Activated CD4-positive, alpha-beta T cell treated with anti-CD3 and anti-CD28 coated beads, Interleukin-2, amount 50 U/mL, for 4 hours (primary cell): Measurements from ENCODE around the gene CDK14.
"Not testable (repeated sequence)": the region's sequence is repeated elsewhere in the genome, so short reads cannot be mapped to it uniquely, and the experiment has no call there.

Experiments used
- DNase-seq, 2 experiments: peaks; one replicate each; pipeline ENCODE4 v3.0.0-alpha.2; 2020

The CDK14 gene

DNA sequence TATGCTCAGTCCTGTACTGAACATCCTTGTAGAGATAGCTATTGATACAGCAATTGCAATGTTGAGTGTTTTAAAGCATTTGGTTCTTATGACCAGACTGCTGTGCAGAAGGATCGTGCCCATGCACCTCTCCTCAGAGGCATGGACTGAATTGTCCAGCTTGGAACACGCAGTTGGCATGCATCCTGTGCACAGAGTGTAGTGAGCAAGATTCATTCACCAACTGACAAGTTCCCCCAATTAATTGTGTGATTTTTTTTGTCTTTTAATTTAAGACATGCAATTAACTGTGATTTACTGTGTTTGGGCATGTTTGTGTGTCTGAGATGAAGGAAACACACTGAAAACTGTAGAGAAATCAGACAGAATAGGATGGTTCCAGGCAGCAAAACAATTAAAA, 323.7 kb downstream of the CDK14 start:
- DNase-seq: no peak

DNA sequence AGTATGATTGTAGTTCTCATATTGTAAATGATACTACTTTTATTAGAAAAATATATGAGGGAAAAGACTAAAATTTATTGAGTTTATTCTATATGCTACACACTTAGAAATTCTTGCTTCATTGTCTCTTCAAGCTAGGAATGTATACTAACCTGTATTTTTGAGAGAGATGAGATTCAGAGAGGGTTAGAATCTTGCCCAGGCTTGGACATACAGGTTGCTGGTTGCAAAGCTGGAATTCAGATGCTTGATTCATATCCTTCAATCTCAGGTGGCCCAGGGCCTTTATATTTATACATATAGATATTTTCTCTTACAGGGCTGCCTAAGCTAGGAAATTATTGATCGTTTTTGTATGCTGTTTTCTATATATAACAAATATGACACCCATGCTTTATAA, 324.2 kb downstream of the CDK14 start:
- no peak for DNase-seq

DNA sequence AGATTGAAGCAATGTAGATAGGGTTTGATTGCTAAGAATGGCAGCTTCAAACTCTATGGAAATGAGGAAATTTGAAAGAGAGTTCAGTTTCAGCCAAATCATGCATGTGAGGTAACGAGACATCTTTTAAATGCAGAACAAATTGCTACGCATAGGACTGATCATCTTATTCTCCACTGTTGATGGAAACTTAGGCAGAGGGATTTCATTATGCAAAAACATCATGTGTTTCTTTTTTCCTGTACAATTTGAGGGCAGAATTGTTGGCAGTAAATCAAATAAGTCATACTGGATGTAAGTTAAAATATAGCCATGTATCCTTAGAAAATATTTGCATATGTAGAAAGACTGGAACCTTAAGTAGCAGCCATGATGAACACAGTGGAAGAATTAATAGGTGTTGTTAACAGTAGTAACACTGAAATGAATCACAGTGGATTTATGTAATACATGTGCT, 327.4 kb downstream of the CDK14 start:
- no peak for DNase-seq

DNA sequence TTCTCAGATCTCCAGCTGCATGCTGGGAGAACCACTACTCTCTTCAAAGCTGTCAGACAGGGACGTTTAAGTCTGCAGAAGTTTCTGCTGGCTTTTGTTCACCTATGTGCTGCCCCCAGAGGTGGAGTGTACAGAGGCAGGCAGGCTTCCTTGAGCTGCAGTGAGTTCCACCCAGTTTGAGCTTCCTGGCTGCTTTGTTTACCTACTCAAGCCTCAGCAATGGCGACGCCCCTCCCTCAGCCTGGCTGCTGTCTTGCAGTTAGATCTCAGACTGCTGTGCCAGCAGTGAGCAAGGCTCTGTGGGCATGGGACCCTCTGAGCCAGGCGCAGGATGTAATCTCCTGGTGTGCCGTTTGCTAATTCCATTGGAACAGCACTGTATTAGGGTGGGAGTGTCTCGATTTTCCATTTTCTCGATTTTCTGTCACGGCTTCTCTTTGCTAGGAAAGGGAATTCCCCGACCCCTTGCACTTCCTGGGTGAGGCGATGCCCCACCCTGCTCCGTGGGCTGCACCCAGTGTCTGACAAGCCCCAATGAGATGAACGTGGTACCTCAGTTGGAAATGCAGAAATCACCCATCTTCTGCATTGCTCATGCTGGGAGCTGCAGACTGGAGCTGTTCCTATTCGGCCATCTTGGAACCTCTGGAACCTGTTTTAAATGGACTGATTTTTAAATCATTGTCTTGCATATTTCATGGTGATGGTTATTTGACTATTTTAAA, 332.7 kb downstream of the CDK14 start:
- not testable (repeated sequence) for DNase-seq

DNA sequence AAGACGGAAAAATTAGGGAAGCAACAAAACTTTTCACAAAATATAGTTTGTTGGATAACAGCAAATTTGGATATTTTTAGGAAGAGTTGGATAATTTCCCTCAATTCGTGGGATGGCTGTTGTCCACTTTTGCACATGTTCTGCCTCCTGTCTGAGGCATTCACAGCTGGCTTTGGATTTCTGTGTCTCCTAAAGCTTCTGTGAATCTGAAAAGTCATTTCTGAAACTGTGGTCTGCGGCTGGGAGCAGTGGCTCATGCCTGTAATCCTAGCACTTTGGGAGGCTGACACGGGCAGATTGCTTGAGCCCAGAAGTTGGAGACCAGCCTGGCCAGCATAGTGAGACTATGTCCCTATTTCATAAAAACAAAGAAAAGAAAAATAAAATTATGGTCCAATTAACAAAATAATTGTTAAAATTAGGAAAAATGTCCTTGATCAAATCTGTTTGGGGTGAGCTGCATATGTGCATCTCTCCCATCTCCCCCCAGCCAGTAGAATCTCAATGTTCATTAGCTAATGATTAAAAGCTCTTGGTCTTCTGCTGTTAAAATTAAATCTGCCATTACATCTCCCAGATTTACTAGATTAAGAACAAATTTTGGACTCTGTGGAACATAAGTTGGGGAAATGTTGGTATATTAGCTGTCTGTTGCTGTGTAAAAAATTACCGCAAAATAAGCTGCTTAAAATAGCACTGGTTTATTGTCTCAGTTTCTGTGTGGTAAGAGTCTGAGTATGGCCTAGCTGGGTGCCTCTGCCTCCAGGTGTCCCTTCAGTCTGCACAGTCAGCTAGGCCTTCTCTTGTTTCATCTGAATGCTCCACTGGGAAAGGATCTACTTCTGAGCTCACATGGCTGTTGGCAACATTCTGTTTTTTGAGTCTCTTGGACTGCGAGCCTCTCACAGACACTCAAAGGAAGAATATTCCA, 336.1 kb downstream of the CDK14 start:
- DNase-seq: no peak

DNA sequence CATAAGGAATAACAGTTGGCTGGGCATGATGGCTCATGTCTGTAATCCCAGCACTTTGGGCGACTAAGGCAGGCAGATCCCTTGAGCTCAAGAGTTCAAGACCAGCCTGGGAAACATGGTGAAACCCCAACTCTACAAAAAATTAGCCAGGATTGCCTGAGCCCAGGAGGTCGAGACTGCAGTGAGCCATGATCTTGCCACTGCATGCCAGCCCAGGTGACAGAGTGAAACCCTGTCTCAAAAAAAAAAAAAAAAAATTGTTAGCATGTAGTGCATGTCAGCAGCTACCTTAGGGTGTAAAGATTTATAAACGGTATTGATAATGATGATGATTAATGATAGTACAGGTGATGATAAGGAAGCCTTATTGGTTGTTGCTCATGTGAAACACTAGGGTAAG, 336.9 kb downstream of the CDK14 start:
- DNase-seq: no peak

DNA sequence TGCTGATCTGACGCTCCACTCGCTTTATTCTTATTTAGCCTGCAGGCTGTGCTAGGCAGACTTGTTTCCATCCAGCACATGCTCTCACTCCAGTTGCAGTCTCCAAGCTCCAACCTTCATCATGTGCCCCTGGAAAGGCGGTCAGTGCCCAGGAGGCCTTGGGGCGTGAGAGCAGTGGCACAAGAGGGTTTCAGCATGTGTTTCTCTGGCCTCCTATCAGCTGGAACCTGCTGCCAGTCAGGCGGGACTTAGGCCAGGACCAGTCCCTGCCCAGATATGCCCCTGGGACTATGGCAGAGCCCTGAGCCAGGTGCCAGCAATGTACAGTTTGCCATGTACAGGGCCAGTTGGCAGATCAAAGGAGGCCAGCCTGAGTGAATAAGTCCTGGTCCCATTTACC, 337.9 kb downstream of the CDK14 start:
- no peak for DNase-seq

DNA sequence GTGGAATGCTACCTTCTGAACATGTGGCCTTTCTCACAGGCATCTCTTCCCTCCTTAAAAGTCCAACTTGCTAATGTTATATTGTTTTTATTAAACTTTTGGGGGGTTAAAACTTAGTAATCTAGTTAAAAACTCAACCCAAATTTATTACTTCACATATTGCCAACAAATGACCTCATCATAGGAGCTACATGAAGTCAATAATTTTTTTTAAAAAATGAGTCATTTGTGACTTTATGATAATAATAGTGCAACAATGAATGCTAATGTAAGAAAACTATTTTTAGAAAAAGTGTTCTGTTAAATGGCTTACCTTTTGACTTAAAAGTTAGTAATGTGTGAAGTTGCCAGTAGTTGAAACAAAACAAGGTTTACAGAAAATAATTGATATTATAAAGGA, 342.2 kb downstream of the CDK14 start:
- DNase-seq: no peak

DNA sequence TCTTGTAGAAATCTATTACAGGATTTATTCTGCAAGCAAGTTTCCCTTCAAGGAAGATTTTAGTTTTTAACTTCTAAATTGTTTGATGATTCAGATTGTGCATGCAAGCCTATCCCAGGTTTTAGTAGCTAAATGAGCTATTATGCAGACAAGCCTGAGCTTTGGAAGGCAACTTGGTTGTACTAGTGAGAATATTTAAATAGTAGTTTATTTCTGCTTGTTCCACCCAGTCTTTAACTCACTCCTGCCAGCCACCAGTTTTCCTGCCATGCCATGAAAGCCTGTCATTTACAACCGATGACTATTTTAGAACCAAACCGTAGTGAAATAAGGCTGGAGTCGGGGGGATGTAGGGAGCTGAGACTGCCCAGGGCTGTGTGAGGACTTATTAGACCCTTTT, 343.5 kb downstream of the CDK14 start:
- DNase-seq: no peak

DNA sequence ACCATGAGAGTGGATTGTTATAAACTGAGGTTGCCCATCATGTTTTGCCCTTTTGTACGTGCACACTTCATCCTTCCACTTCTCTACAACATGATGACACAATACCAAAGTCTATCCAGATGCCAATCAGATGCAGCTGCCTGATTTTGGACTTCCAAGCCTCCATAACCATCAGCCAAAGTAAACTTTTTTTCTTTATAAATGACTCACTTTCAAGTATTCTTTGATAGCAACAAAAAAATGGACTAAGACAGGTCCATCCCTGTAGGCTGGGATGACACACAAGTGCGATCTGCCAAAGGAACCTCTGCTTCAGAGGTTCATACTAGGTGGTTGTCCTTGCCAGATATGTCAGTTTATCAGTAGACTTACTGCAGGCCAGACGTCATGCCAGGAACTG, 347.9 kb downstream of the CDK14 start:
- DNase-seq: no peak

DNA sequence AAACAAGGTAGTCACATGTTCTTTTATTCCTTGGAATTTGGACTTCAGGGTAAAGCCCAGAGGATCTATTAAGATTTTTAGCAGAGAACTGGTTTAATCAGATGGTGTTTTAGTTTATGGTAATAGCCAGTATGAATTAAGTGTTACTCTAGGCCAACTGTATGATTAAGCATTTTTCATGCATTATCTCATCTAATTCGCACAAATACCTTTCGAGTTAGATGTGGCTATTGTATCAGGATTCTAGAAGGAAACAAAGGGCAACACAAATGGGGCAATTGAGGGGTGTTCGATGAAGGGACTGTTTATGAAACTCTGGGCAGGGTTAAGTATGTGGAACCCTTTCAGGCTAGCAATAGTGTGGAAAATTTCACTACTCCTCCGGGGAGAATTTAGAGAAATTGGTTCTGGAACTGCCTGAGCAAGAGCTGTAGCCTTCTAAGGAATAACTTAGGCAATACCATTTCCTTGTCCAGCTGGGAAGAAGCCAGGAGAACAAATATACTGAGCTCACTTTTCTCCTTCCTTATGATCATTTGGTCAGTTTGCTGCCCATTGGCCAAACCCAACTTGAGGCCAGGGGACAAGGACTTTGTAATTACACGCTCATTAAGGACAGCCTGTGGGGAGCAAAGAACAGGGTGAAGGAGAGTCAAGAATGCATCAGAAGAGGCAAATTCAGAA, 349.1 kb downstream of the CDK14 start:
- DNase-seq: no peak

DNA sequence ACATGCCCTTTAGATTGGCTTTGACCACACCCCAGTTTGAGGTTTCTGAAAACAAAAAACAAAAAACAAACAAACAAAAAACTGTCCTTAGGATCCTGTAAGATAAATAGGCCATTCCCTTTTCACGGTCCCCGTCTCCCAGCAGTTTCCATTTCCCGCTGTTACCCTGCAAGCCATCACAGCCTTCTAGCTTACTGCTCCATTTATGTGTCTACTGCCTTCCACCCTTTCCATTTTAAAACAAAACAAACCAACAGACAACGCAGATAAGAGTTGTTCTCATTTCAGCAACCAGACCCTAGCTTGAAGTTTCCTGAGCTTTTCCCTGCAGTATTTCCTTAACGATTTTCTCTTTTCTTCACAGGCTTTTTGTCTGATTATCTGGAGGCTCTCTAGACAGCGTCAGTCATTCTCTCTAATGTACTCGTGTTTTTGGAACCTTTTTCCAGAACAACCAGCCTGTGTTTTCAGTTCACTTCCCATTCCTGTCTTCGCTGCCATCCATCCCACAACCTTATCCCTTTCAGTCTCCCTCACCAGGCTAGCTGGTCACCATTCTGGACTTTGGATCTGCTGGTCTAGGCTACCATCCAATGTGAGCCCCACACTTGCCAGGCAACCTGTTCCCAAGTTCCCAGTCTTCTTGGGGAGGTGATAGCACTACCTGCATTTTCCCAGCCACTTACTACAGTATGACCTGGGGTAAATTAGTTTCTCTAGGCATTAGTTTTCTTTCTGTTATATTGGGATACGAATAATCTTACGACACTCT, 350.8 kb downstream of the CDK14 start:
- no peak for DNase-seq

DNA sequence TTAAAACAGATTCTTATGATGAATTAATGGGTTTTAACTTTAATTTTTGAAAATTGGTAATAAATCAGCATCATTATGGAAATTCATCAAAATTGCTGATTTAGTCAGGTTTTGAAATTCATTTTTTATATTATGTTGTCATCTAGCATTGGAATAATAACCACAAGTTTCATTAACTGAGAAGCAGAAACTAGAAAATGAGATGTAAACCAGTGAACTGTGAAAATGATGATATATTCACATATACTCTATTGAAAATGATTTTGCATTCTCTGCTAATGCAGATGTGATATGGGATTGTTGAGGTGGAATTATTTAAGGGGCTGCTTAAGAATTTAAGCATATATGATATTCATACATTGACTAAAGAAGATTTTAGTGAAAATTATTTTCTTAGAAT, 352.0 kb downstream of the CDK14 start:
- no peak for DNase-seq

DNA sequence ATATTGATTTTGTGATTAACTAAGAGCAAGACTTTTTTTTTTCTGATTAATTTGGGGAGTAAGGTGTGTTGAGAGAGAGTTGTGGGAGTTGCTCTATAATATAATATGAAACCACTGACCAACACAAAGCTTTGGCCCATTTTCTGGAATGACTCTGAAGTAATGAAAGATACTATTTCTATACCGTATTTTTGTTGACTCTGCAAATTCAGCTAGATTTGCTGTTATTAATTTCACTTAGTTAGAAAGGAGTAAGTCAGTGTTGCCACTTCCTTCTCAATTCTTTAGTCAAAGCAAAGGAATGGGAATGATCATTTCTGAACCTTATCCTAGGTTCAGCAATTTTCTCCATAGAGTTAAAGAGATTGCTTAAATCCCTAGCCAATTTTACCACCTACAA, 355.1 kb downstream of the CDK14 start:
- DNase-seq: no peak

DNA sequence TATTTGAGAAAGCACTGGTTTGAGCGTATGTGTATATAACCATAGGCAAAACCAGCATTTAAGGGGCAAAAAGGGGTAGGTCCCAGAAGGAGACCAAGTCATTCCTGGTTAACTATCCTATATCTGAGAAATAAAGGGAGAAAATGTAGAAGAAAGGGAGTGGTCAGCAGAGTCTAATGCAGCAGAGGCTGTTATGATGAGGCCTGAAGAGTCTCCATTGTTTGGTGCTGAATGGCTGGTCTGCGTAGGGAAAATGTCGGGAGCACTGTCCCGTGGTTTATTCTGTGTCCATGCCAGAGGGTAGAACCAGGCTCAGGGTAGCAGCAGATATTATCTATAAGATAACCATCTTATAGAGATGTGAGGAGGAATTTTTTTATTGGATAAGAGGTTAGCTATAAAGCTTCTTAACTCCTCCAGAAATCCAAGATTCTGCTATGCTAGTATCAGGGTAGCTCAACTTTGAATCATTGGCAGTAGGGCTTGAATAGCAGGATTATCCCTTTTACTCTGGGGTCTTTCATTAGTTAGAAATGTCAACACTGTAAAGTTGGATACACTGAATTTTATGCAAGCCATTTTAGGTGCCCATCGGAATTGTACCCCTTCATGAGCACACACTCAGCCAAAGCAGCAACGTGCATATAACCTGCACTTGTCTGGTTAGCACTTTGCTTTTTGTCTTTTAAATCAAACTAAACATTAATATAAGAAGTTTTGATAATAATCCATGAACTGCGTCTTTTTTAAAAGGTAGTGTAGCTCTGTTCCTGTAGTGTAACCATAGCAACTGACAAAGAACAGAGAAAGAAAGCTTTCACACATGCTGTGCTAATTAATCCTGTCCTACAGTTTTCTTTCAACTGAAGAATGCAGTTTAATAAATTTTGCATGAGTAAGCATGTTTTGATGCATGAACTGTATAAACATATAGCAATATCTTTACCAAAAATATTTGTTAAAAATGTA, 356.1 kb downstream of the CDK14 start:
- no peak for DNase-seq

DNA sequence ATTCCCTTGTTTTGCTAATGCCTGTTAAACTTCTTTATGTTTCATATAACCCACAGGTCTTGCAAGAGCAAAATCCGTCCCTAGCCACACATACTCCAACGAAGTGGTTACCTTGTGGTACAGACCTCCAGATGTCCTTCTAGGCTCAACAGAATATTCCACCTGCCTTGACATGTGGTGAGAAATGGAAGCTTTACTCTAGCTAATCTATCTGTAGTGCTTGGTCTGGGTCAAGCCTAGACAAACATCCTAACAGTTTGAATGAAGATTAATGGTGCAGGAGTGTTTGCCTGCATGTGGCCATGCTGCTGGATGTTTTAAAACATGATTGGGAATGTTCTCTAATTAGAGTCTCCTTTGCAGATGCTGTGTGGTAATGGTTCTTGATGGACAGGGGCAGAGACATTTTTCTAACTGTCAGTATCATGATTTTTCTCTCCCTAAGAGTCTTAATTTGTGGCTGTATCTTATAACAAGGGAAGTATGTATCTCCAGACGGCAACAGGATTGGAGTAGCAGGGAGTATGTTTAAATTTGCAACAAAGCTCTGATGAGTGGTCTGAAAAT, 359.6 kb downstream of the CDK14 start:
- no peak for DNase-seq

DNA sequence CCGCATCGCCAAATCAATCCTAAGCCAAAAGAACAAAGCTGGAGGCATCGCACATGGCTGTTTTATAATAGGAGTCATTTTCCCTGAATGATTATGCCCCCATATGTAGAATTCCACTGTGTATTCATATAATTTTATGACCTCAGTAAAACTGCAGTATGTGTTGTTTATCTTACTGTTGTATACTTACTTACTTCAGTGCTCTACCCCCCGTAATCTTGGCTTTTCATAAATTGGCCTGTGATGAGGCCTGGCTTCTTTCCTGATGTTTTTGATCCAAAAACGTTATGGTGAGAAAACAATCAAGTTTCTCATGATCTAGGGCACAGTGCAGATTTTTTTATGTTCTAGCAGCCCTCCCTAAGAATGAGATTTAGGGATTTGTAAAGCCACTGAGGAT, 361.8 kb downstream of the CDK14 start:
- no peak for DNase-seq

DNA sequence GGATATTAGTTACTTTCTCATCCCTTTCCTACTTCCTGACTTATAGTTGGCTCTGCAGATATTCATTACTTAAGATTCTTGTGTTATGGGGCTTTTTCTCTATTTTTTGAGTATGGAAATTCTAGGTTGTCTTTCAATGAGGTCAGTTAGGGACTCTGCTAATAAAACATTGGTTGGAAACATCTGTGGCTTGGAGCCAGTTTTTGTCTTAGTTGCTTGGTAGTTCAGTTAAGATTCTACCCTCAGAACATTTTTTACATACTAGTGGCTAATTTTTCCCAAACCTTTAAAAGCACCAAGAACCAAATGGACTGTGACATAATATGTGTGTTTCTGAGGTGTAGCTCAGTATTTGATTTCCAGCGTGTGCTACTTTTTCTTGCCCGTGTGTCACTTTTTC, 362.5 kb downstream of the CDK14 start:
- DNase-seq: no peak

DNA sequence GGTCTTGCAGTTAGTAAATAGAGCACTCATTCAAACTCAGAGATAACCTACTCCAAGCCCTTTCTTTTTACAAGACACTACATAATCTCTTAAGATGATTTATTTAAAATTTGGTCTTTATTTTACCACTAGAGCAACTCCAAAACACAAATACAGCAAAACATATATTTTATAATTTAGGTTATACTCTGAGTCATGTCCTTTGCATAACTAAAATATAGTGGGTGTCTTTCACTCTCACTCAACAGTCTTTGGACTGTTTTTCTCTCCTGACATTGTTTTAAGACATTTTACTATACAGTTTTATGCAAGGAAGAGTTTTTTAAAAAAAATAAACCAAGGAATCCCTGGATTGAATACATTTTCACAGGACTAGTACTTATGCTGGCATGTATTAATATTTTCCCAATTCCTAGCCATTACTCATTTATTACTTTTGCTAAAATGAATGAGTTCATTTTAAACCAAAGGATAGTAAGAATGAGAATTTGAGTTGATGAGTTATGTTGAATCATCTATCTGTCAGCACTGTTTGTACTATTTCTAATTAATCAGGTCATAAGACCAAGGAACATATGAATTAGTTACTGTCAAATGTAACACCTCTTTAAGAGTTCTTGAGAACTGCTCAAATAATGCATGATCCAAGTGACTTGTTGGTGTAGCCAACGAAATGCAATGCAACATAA, 365.1 kb downstream of the CDK14 start:
- DNase-seq: no peak

DNA sequence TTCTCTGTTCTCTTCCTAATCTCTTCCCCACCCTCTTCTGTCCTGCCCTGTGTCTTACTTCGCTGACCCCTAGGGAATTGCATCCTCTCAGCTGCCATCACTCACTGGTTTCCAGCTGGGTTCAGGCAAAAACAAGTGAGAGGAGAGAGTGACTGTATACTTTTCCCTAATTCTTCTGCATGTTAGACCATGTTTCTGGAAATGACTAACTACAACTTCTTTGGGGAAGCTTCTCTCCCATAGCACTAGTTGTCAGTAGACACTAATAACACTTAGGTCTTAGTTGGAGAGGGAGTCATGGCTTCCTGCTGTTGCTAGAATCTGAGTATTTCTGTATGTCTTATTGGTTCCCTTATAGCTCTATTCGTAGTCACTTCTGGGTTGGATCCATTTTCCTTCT, 369.1 kb downstream of the CDK14 start:
- DNase-seq: no peak

DNA sequence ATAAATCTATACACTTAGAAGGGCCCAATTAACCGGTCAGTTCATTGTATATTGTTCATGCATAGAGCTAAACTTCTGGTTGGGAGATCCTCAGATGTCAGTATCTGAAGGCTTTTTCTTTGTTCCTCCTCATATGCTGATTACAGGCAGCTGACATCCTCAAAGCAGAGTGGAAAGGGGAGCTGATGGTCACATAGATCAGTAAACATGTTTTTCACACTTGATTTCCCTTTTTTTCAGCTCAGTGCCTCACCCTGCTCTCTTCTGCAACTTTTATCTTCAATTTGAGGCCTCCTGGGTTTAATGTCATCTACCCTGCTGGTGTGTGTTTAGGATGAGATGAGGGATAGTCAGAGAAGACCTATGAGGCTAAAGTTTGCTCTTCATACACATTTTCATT, 370.2 kb downstream of the CDK14 start:
- DNase-seq: no peak
